ENCODE data around the gene C11orf65.

The C11orf65 gene

DNA sequence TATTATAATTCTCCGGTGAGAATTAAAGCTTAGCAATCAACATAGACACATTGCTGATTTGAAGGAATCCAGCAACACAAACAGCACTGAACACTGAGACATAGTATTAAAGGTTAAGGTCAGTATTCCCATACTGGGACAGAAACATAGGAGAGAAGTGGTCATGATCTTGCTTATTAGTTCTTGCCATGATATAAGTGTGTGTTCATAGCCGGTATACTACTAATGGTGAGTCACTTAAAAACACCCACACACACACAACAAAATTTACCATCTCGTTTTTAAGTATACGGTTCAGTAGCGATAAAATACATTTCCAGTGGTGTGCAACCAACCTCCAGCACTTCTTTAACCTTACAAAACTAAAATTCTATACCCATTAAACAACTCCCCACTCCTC lies 96.3 kb downstream of the C11orf65 start:
- DNase-seq (ENCODE audit: low spot score): no peak

DNA sequence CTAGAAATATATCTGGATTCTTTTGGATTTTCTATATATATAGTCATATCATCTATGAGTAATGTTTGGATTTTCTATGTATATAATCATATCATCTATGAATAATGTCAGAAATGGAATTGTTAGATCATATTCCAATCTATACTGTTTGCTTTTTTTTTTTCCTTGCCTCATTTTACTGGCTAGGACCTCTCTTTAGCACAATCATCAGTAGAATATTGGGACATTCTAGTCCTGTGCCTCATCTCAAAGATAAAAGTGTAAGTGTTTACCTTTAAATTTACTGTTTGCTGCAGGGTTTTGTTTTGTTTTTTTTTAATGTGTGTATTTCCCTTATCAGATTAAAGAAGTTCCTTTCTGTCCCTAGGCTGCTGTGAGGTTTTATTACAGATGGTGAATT lies 97.0 kb downstream of the C11orf65 start:
- no peak for DNase-seq (ENCODE audit: low spot score)

DNA sequence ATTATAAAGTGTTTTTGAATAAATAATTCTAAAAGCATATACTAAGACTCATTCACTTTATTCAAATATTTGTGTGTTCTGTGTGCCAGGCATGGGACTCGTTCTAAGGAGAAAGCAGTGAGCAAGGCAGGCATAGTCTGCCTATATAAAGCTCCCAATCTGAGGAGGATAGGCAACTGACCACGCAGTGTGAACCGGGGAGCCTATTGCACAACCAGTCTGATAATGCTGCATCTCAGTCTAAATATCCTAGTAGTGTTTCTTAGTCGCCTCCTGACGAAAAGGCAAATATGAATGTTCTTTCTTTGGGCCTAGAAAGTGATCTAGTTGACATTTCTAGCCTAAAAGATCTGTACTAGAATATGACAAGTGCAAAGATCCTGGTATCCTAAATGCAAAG lies 98.3 kb downstream of the C11orf65 start:
- DNase-seq (ENCODE audit: low spot score): no peak

DNA sequence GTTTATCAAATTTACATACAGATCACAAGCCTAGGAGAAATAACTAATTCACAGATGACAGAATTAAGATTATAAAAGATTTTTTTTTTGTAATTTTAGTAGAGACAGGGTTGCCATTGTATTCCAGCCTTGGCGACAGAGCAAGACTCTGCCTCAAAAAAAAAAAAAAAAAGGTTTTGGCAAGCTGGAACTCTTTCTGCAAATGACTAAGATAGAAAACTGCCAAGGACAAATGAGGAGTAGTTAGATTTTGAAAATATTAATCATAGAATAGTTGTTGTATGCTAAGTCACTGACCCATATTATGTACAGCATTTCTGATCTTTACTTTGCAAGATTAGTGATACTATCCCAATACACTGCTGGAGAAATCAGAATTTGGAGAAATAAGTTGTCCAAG lies 99.2 kb downstream of the C11orf65 start:
- DNase-seq (ENCODE audit: low spot score): no peak

DNA sequence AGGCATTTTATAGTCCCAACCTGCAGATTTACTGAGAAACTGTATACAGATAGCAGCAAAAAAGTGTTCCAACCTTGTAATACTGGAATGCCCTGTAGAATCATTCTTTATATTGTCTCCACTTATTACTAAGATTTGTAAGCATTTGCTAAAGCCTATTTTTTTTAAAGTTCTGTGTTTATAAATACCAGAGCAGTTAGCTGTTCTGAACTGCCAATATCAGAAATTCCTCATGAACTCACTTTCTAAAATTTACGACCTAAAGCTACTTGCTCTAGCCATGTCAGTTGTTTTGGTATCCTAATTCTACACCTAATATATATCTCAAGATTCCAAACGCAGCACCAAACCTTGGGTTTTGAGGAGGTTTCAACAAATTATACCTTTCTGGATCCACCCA lies 103.2 kb downstream of the C11orf65 start:
- DNase-seq (ENCODE audit: low spot score): no peak

DNA sequence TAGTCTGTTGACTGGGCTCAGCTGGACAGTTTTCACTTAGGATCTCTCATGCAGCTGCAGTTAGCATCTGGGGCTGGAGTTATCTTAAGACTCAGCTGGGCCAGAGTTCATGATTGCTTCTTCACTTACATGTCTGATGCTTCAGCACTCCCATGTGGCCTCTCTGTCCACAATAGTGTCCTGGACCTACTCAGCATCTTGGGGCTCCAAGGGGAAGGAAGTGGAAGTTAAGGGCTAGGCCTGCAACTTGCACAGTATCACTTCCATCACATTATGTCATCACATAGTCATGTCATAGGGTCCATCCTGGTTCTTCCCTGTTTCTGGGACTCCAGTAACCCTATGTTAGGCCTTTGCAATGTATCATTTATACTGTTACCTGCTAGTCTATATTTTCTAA lies 115.9 kb downstream of the C11orf65 start:
- no peak for DNase-seq (ENCODE audit: low spot score)

DNA sequence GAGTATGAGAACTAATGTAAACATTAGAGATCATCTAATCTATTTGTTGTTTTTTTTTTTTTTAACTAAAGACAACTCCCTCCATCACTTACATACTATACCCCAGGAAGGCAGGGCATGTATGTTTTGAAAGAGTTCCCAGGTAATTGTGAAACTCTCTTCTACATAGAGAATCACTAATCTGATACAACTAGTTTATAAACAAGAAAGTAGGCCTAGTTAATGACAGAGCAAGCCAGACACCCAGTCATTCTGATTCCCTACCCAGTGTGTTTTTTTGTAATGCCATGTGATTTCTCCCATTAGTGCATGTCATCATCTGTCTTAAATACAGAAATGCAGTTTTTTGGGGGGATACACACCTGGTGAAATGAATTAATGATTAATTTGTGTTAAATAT lies 120.9 kb downstream of the C11orf65 start:
- no peak for DNase-seq (ENCODE audit: low spot score)

DNA sequence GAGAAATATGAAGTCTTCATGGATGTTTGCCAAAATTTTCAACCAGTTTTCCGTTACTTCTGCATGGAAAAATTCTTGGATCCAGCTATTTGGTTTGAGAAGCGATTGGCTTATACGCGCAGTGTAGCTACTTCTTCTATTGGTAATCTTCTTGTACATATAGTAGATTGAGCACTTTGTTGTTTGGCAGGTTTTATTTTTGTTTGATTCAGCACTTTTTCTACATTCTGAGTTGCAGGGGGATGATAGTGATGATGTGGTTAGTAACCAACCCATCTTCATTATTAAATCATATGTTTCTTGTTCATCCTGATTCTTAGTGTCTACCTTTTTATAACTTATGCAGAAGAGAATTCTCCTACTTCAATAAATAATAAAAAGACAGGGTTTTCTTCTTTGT lies 121.6 kb downstream of the C11orf65 start:
- DNase-seq (ENCODE audit: low spot score): no peak

DNA sequence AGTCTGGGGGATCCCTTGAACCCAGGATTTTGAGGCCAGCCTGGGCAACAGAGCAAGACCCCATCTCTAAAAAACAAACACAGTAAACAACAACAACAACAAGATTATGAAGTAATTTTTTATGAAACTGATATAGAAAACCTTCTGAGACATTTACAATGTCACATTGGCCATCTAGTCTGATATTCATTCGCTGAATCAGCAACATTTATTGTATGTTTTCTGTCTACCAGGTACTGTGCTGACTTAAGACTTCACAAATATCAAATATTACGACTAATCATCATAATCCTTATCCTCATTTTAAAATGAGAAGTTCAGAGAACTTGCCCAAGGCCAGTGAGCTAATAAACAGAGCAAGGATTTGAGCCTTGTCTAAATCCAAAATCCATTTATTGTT lies 123.6 kb downstream of the C11orf65 start:
- no peak for DNase-seq (ENCODE audit: low spot score)

DNA sequence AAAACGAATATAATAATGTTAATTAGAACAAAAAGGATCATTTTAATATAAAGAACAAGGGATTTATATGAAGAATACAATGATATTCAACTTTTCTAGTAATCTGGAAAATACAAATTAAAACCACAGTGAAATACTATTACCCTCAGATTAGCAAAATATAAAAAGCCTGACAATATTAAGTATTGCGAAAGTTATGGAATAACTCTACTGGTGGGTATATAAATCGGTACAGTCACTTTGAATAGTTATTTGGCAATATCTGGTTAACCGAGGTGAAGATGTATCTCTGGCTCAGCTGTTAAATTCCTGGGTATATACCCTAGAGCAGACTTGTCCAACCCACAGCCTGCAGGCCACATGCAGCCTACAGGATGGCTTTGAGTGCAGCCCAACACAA lies 125.7 kb downstream of the C11orf65 start:
- no peak for DNase-seq (ENCODE audit: low spot score)

DNA sequence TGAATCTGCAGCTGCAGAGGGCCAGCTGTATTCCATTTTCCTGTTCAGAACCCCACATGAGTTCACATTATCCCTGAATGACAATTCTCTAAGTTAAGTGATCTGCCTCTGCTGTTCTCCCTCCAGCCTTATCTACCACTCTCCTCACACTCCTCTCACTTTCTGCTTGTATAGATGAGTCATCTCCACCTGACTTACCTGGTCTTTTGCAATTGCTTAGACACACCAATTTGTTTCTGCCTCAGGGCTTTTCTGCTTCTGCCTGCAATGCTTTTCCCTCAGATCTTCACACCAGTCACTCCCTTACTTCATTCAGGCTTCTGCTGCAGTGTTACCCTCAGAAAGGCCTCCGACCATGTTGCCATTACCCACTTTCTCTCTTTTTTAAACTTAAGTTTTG lies 126.4 kb downstream of the C11orf65 start:
- no peak for DNase-seq (ENCODE audit: low spot score)

DNA sequence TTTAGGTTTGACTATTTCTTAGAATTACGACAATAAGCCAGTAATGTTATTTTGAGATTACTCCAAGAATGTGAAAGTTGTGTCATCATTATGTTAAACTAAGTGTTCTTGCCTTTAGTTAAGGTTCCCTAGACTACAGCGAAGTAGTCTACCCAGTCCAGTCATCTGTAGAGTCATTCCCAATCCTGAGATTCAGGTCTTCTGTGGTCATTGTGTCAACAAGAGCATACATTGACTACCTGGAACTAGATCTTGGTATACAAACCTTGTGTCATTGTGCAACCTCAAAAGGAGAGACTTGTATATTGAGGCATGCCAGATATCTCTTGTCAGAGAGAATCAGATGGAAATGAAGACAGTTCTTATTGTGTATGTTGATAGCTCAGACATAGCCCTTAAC lies 128.6 kb downstream of the C11orf65 start:
- DNase-seq (ENCODE audit: low spot score): no peak

DNA sequence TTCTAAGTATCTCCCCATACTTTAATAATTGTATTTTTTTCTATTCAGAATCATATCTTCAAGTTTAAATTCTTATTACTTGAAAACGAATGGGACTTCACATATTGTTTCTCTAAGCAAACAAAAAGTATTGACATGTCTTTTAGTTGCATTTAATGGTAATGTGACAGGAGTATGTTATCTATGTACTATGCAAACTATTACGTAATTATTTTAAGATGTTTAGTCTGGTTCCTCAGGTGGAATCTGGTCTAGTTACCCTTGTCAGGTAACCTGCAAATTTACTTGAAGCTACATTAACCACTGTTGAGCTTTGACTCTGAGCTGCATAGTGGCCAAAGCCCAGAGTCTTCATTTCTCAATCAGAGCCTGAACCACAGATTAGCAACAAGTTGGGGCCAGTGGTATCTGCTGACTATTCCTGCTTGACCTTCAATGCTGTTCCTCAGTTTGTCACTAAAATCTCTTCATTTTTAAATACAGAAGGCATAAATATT lies 133.9 kb downstream of the C11orf65 start:
- no peak for DNase-seq (ENCODE audit: low spot score)
